HepG2 (cell line): ENCODE results near the gene EIF4ENIF1. TPM values are rescaled to one million over a fixed set of nuclear protein-coding genes. Genes with fewer than 3 reads are reported as not detected.

Source experiments
- ATAC-seq: fragments of 200-7000 bp; cut with Tn5 transposase; 3 replicates; pipeline ENCODE4 v1.9.1; 2020; ENCODE audit warnings: mild to moderate bottlenecking, moderate library complexity
- BruUV-seq: library from RNA; stranded (reverse); fragments of 400-500 nt; replicated peaks from 2 replicates; lab custom pipeline; 2021; lab: Mats Ljungman, UMichigan
- CTCF ChIA-PET: fragments of 300-600 bp; formaldehyde crosslinking; extraction: SDS; loops from one replicate; lab custom pipeline; 2021; ENCODE audit warnings: low total read pairs, inconsistent platforms, low intra/inter-chr PET ratio; lab: Yijun Ruan, JAX
- POLR2A ChIA-PET: fragments of 350-600 bp; sonication (Branson Sonifier 250); formaldehyde crosslinking; loops from one replicate; lab custom pipeline; 2020; ENCODE audit warnings: antibody characterized with exemption, inconsistent platforms; lab: Yijun Ruan, JAX
- DNase-seq: peaks from one replicate; pipeline ENCODE4 v3.0.0-alpha.2; 2015; ENCODE audit warnings: low spot score
- FAIRE-seq: peaks from 3 replicates; lab custom pipeline; 2011; peaks lifted over from hg19 to GRCh38; lab: Jason Lieb, UNC
- H2AFZ ChIP-seq: one replicate; pipeline ENCODE4 v1.6.1; 2011; ENCODE audit warnings: low read length, inconsistent platforms
- H3K27ac ChIP-seq: fragments of 300-600 bp; 3 replicates; pipeline ENCODE4 v1.8.0; 2011; ENCODE audit warnings: mixed run types, mild to moderate bottlenecking, mixed read lengths, low read length, inconsistent platforms; ENCODE audit not compliant: insufficient read depth; ENCODE audit errors: extremely low read length
- H3K27me3 ChIP-seq, 2 experiments: fragments of 200-600 bp in 1 of 2; 2 replicates in 1 of 2; 3 replicates in 1 of 2; pipeline versions ENCODE4 v1.6.0 to v1.8.0; 2011; ENCODE audit warnings: low read length in 2 of 2, mild to moderate bottlenecking in 2 of 2, moderate library complexity in 2 of 2, inconsistent platforms in 1 of 2; ENCODE audit not compliant: insufficient read depth in 2 of 2, control insufficient read depth in 1 of 2
- H3K36me3 ChIP-seq, 2 experiments: fragments of 200-600 bp in 1 of 2; replicated peaks in 1 of 2; 2 replicates in 1 of 2; 3 replicates in 1 of 2; pipeline versions ENCODE4 v1.5.1 to v1.8.0; 2011; ENCODE audit warnings: low read length in 2 of 2, inconsistent platforms in 1 of 2; ENCODE audit not compliant: insufficient read depth in 2 of 2, control insufficient read depth in 1 of 2
- H3K4me1 ChIP-seq: 2 replicates; pipeline ENCODE4 v1.5.1; 2012; ENCODE audit warnings: low read length, inconsistent platforms; ENCODE audit not compliant: insufficient read depth
- H3K4me2 ChIP-seq: 2 replicates; pipeline ENCODE4 v1.6.0; 2011; ENCODE audit warnings: low read depth, low read length, inconsistent platforms
- H3K4me3 ChIP-seq, 3 experiments: fragments of 200-600 bp in 1 of 3; sonication (generic), shearing (Covaris generic) in 1 of 3; replicated peaks in 1 of 3; 2 replicates each; pipeline ENCODE4 v1.5.1; 2011 to 2016; ENCODE audit warnings: low read length in 3 of 3, inconsistent platforms in 2 of 3, low read depth in 2 of 3, mild to moderate bottlenecking in 2 of 3, control low read depth in 1 of 3, mixed read lengths in 1 of 3; ENCODE audit not compliant: insufficient read depth in 1 of 3
- H3K79me2 ChIP-seq: one replicate; pipeline ENCODE4 v1.6.1; 2011; ENCODE audit warnings: low read length, inconsistent platforms; ENCODE audit not compliant: insufficient read depth
- H3K9ac ChIP-seq: 2 replicates; pipeline ENCODE4 v1.6.0; 2011; ENCODE audit warnings: mild to moderate bottlenecking, low read depth, low read length, inconsistent platforms; ENCODE audit not compliant: insufficient read depth
- H3K9me3 ChIP-seq: 2 replicates; pipeline ENCODE4 v1.5.1; 2012; ENCODE audit warnings: mild to moderate bottlenecking, low read length
- H4K20me1 ChIP-seq: 2 replicates; pipeline ENCODE4 v1.6.0; 2011; ENCODE audit warnings: inconsistent platforms, mild to moderate bottlenecking, low read length, moderate library complexity; ENCODE audit not compliant: insufficient read depth
- CEBPB ChIP-seq: IDR thresholded peaks from 2 replicates; pipeline ENCODE4 v1.6.1; 2011; ENCODE audit warnings: low read depth, low read length, improper control_type of control experiment, borderline replicate concordance
- DZIP1 ChIP-seq: sonication (generic); formaldehyde crosslinking; IDR thresholded peaks from 2 replicates; pipeline ENCODE4 v1.5.0; 2020; ENCODE audit warnings: mild to moderate bottlenecking, missing genetic modification reagents
- ELF4 ChIP-seq: sonication (generic); formaldehyde crosslinking; IDR thresholded peaks from 2 replicates; pipeline ENCODE4 v1.5.0; 2020; ENCODE audit warnings: missing genetic modification reagents, mild to moderate bottlenecking, moderate library complexity, borderline replicate concordance
- HIC2 ChIP-seq: sonication (generic); formaldehyde crosslinking; IDR thresholded peaks from 2 replicates; pipeline ENCODE4 v1.9.0; 2022; ENCODE audit warnings: low read depth, missing genetic modification reagents
- HOXD1 ChIP-seq: sonication (generic); formaldehyde crosslinking; IDR thresholded peaks from 2 replicates; pipeline ENCODE4 v1.5.0; 2020; ENCODE audit warnings: missing genetic modification reagents
- MIER3 ChIP-seq: IDR thresholded peaks from 2 replicates; pipeline ENCODE4 v1.6.1; 2016; ENCODE audit warnings: missing compliant biosample characterization, borderline replicate concordance
- PCBP2 ChIP-seq: fragments of 200-400 bp; formaldehyde crosslinking; optimal IDR thresholded peaks from 2 replicates; pipeline ENCODE3; 2018; ENCODE audit warnings: low read length, low read depth; ENCODE audit not compliant: poor library complexity, severe bottlenecking
- PHF8 ChIP-seq: sonication (generic); formaldehyde crosslinking; IDR thresholded peaks from 2 replicates; pipeline ENCODE4 v1.5.0; 2020; ENCODE audit warnings: missing genetic modification reagents
- PLSCR1 ChIP-seq: sonication (generic); formaldehyde crosslinking; IDR thresholded peaks from 2 replicates; pipeline ENCODE4 v1.5.0; 2020; ENCODE audit warnings: missing genetic modification reagents, mild to moderate bottlenecking, borderline replicate concordance
- PREB ChIP-seq: sonication (generic); formaldehyde crosslinking; IDR thresholded peaks from 2 replicates; pipeline ENCODE4 v1.4.0; 2020; ENCODE audit warnings: missing genetic modification reagents
- REPIN1 ChIP-seq: sonication (generic); formaldehyde crosslinking; IDR thresholded peaks from 2 replicates; pipeline ENCODE4 v1.8.0; 2022; ENCODE audit warnings: missing genetic modification reagents, low read depth, mild to moderate bottlenecking, borderline replicate concordance
- SRSF9 ChIP-seq: fragments of 200-400 bp; formaldehyde crosslinking; IDR thresholded peaks from 2 replicates; pipeline ENCODE4 v1.6.1; 2018; ENCODE audit warnings: borderline replicate concordance, mild to moderate bottlenecking, low read depth, low read length; ENCODE audit not compliant: insufficient read depth, poor library complexity, severe bottlenecking
- TFE3 ChIP-seq: IDR thresholded peaks from 2 replicates; pipeline ENCODE4 v1.6.1; 2016
- ZNF33A ChIP-seq: sonication (generic); formaldehyde crosslinking; IDR thresholded peaks from 2 replicates; pipeline ENCODE4 v1.5.1; 2020; ENCODE audit warnings: missing genetic modification reagents, mild to moderate bottlenecking, moderate library complexity, borderline replicate concordance
- ZNF33B ChIP-seq: sonication (generic); formaldehyde crosslinking; IDR thresholded peaks from 2 replicates; pipeline ENCODE4 v1.5.1; 2020; ENCODE audit warnings: mild to moderate bottlenecking, missing genetic modification reagents
- ZNF772 ChIP-seq: sonication (generic); formaldehyde crosslinking; IDR thresholded peaks from 2 replicates; pipeline ENCODE4 v1.5.0; 2020; ENCODE audit warnings: mild to moderate bottlenecking, missing genetic modification reagents
- ZNF850 ChIP-seq: sonication (generic); formaldehyde crosslinking; conservative IDR thresholded peaks from 2 replicates; pipeline ENCODE4 v1.9.0; 2021; ENCODE audit warnings: mild to moderate bottlenecking, missing genetic modification reagents
- WGBS: methylation state at CpG from one replicate; pipeline ENCODE4 v1.1.6; 2017; ENCODE audit warnings: low lambda C conversion rate; 5-methylcytosine and 5-hydroxymethylcytosine counted together
- in situ Hi-C: cut with HindIII; loops from 2 replicates; pipeline ENCODE4 v1.10.0; 2017; ENCODE audit warnings: low pct_unique_long_range_greater_than_20kb; ENCODE audit not compliant: extremely low pct_ligation_motif_present
- intact Hi-C: fragments of 100-400 bp; cut with micrococcal nuclease; formaldehyde crosslinking; loops from one replicate; pipeline ENCODE4 v1.10.0; 2022; ENCODE audit not compliant: unreplicated experiment
- polyA plus RNA-seq, 8 experiments: library from polyadenylated mRNA; depleted of rRNA in 3 of 8; stranded (reverse) in 7 of 8; unstranded in 1 of 8; fragments of >200 nt; fragmentation: Illumina TruSeq in 4 of 8; extraction: Trizol in 4 of 8; gene quantifications; 2 replicates each; pipeline versions ENCODE4 v1.2.1 to v1.2.3, GENCODE V29; 2011 to 2016; ENCODE audit warnings: low read depth in 4 of 8, missing spikeins in 1 of 8, mixed read lengths in 1 of 8; ENCODE audit not compliant: insufficient read depth in 1 of 8
- total RNA-seq, 5 experiments: library from RNA; depleted of rRNA; stranded (reverse); fragments of >200 nt; fragmentation: Illumina TruSeq; extraction: Trizol; gene quantifications; 2 replicates each; pipeline ENCODE4 v1.2.3, GENCODE V29; 2016; ENCODE audit warnings: low read depth in 1 of 5

Gene EIF4ENIF1
- total and polyA plus RNA-seq, 2 of the 13 experiments (the other 11 are each of a cell fraction or from before 2014, with no cell fraction given), result 11.9 to 12.3 TPM

- FAIRE-seq, result no peak
- H3K79me2 ChIP-seq, result peaks cover 29% of the 10 kb centered on the region
Measured at GRCh38 chr22:31474743-31475142, 14.9 kb downstream of the EIF4ENIF1 start.

More at GRCh38 chr22:31474743-31475142, 14.9 kb downstream of the EIF4ENIF1 start:
- Histone ChIP-seq H4K20me1 (no peaks in the 10 kb centered on the region), H3K9ac (no peak overlapping the region), H3K36me3 (peaks cover 5 to 49% of the 10 kb centered on the region in 2 experiments), H3K4me3 (no peak overlapping the region), H3K9me3 (no peaks in the 10 kb centered on the region), H2AFZ (no peak overlapping the region), H3K4me1 (no peaks in the 10 kb centered on the region)
- BruUV-seq, result no TSS peak
- ChIA-PET POLR2A (no interaction called here), CTCF (no interaction called here)
- ATAC-seq (no peak), DNase-seq (no peak)
- in situ Hi-C loops, result no loop called here
- 100% methylated on average over 2 of the region's 2 CpGs for WGBS
- TF ChIP-seq TFE3 (no peak), ZNF772 (CRISPR knock-in tag) (no peak), MIER3 (CRISPR knock-in tag) (no peak), ELF4 (no peak), HOXD1 (CRISPR knock-in tag) (no peak), PHF8 (CRISPR knock-in tag) (no peak), PCBP2 (no peak), DZIP1 (CRISPR knock-in tag) (no peak), CEBPB (no peak), SRSF9 (no peak), ZNF33B (no peak), REPIN1 (CRISPR knock-in tag) (no peak), HIC2 (CRISPR knock-in tag) (no peak), ZNF33A (CRISPR knock-in tag) (no peak), PLSCR1 (CRISPR knock-in tag) (no peak), PREB (no peak), ZNF850 (no peak)
- TF ChIP-seq, all 625 proteins: peak for 0
- H3K27ac ChIP-seq, result no peak overlapping the region
- no peak overlapping the region for H3K4me2 ChIP-seq
- no peaks in the 10 kb centered on the region for H3K27me3 ChIP-seq
- intact Hi-C loops, result no loop called here
